ENCODE results near the gene ARHGAP35.
A peak's percentile ranks its signal among the peaks of the same experiment; 100 is the strongest.

Gene ARHGAP35

GRCh38 chr19:46834121-46834520 is 26.7 kb upstream of the ARHGAP35 start:
- TF ChIP-seq CTCF (IDR thresholded peaks at IDR 0.05; ENCODE audit: control insufficient read depth, insufficient read depth, low read depth, low read length, missing control alignments), result no peak
- DNase-seq (ENCODE audit: low read depth), result no peak
- no peak overlapping the region for H3K4me3 ChIP-seq (ENCODE audit: control insufficient read depth, low read depth, low read length)

GRCh38 chr19:46834984-46835383 is 25.8 kb upstream of the ARHGAP35 start:
- H3K4me3 ChIP-seq (ENCODE audit: control insufficient read depth, low read depth, low read length), result no peak overlapping the region
- DNase-seq (ENCODE audit: low read depth), result no peak
- TF ChIP-seq CTCF (IDR thresholded peaks at IDR 0.05; ENCODE audit: control insufficient read depth, insufficient read depth, low read depth, low read length, missing control alignments), result no peak

GRCh38 chr19:46838160-46838559 is 22.6 kb upstream of the ARHGAP35 start:
- DNase-seq (ENCODE audit: low read depth), result no peak
- TF ChIP-seq CTCF (IDR thresholded peaks at IDR 0.05; ENCODE audit: control insufficient read depth, insufficient read depth, low read depth, low read length, missing control alignments), result no peak
- H3K4me3 ChIP-seq (ENCODE audit: control insufficient read depth, low read depth, low read length), result no peak overlapping the region

GRCh38 chr19:46839752-46840497 is 20.9 kb upstream of the ARHGAP35 start:
- no peak for TF ChIP-seq CTCF (IDR thresholded peaks at IDR 0.05; ENCODE audit: control insufficient read depth, insufficient read depth, low read depth, low read length, missing control alignments)
- no peak overlapping the region for H3K4me3 ChIP-seq (ENCODE audit: control insufficient read depth, low read depth, low read length)
- no peak for DNase-seq (ENCODE audit: low read depth)

- no peak for DNase-seq (ENCODE audit: low read depth)
- H3K4me3 ChIP-seq (ENCODE audit: control insufficient read depth, low read depth, low read length), result no peak overlapping the region
- peak; percentile 89 for TF ChIP-seq CTCF (IDR thresholded peaks at IDR 0.05; ENCODE audit: control insufficient read depth, insufficient read depth, low read depth, low read length, missing control alignments)
Measured at GRCh38 chr19:46840498-46840942, 20.3 kb upstream of the ARHGAP35 start.

GRCh38 chr19:46841458-46842083 is 19.2 kb upstream of the ARHGAP35 start:
- no peak overlapping the region for H3K4me3 ChIP-seq (ENCODE audit: control insufficient read depth, low read depth, low read length)
- TF ChIP-seq CTCF (IDR thresholded peaks at IDR 0.05; ENCODE audit: control insufficient read depth, insufficient read depth, low read depth, low read length, missing control alignments), result no peak
- no peak for DNase-seq (ENCODE audit: low read depth)
